Loucy (cell line): ENCODE results near the gene SCAP.

ENCODE experiments used
- H2AFZ ChIP-seq: fragments of 200-600 bp; sonication (generic); 2 replicates; pipeline ENCODE4 v1.6.0; 2016; ENCODE audit warnings: antibody characterized with exemption, mild to moderate bottlenecking, low read length, moderate library complexity
- H3F3A ChIP-seq: fragments of 200-600 bp; 2 replicates; pipeline ENCODE4 v1.6.0; 2016; ENCODE audit warnings: antibody characterized with exemption, low read depth, mild to moderate bottlenecking
- H3K27me3 ChIP-seq: fragments of 200-600 bp; sonication (generic); 2 replicates; pipeline ENCODE4 v1.6.1; 2014; ENCODE audit warnings: low read length, mild to moderate bottlenecking; ENCODE audit not compliant: insufficient read depth, poor library complexity, severe bottlenecking
- H3K36me3 ChIP-seq: fragments of 200-600 bp; sonication (generic); 2 replicates; pipeline ENCODE4 v1.6.1; 2016; ENCODE audit warnings: low read length; ENCODE audit not compliant: insufficient read depth
- H3K4me1 ChIP-seq: fragments of 200-600 bp; sonication (generic); 2 replicates; pipeline ENCODE4 v1.5.1; 2014; ENCODE audit warnings: low read length, mild to moderate bottlenecking; ENCODE audit not compliant: insufficient read depth, poor library complexity, severe bottlenecking
- H3K4me2 ChIP-seq: fragments of 200-600 bp; sonication (generic); 2 replicates; pipeline ENCODE4 v1.6.0; 2014; ENCODE audit warnings: antibody characterized with exemption, low read length, low read depth, mild to moderate bottlenecking; ENCODE audit not compliant: poor library complexity, severe bottlenecking
- H3K4me3 ChIP-seq: fragments of 200-600 bp; sonication (generic); 2 replicates; pipeline ENCODE4 v1.5.1; 2014; ENCODE audit warnings: low read length, mild to moderate bottlenecking, mixed read lengths; ENCODE audit not compliant: poor library complexity, severe bottlenecking
- H3K79me2 ChIP-seq: fragments of 200-600 bp; sonication (generic); 2 replicates; pipeline ENCODE4 v1.6.1; 2014; ENCODE audit warnings: low read length; ENCODE audit not compliant: insufficient read depth
- H3K9ac ChIP-seq: fragments of 200-600 bp; sonication (generic); 2 replicates; pipeline ENCODE4 v1.6.0; 2014; ENCODE audit warnings: mild to moderate bottlenecking, low read depth, low read length, moderate library complexity; ENCODE audit not compliant: poor library complexity, severe bottlenecking
- H3K9me2 ChIP-seq: fragments of 200-600 bp; sonication (generic); replicated peaks from 2 replicates; pipeline ENCODE4 v1.6.1; 2016; ENCODE audit warnings: low read depth, low read length, mixed read lengths
- H3K9me3 ChIP-seq: fragments of 200-600 bp; sonication (generic); 2 replicates; pipeline ENCODE4 v1.6.1; 2014; ENCODE audit warnings: mild to moderate bottlenecking, antibody characterized with exemption, low read length, low read depth; ENCODE audit not compliant: insufficient read depth
- H4K20me1 ChIP-seq: fragments of 200-600 bp; sonication (generic); 2 replicates; pipeline ENCODE4 v1.6.0; 2014; ENCODE audit warnings: antibody characterized with exemption, low read length, mild to moderate bottlenecking; ENCODE audit not compliant: insufficient read depth, poor library complexity, severe bottlenecking
- CTCF ChIP-seq: fragments of 200-600 bp; sonication (generic); conservative IDR thresholded peaks from 2 replicates; pipeline ENCODE4 v1.5.1; 2014; ENCODE audit warnings: mild to moderate bottlenecking, antibody characterized with exemption, low read length
- EZH2phosphoT487 ChIP-seq: fragments of 200-600 bp; IDR thresholded peaks from 2 replicates; pipeline ENCODE4 v1.6.1; 2018; ENCODE audit warnings: antibody characterized with exemption, mild to moderate bottlenecking, moderate library complexity, borderline replicate concordance

SCAP gene

GRCh38 chr3:47385007-47385406, 90.7 kb downstream of the SCAP start:
- H3K4me2 ChIP-seq = peak overlapping the region; percentile 51
- no peaks in the 10 kb centered on the region for H3F3A ChIP-seq
- H3K79me2 ChIP-seq = peaks cover 88% of the 10 kb centered on the region
- H3K27me3 ChIP-seq = no peaks in the 10 kb centered on the region
- no peak overlapping the region for H3K9ac ChIP-seq
- TF ChIP-seq CTCF (no peak), EZH2phosphoT487 (no peak)
- H3K36me3 ChIP-seq = peaks cover 10% of the 10 kb centered on the region; the same call in 1 of the 2 replicates
- no peak overlapping the region for H3K4me3 ChIP-seq
- no peaks in the 10 kb centered on the region for H3K9me3 ChIP-seq
- peaks cover 41% of the 10 kb centered on the region for H4K20me1 ChIP-seq
- peaks cover 27% of the 10 kb centered on the region for H3K4me1 ChIP-seq
- no peaks in the 10 kb centered on the region for H3K9me2 ChIP-seq
- no peak overlapping the region for H2AFZ ChIP-seq

GRCh38 chr3:47384425-47384824, 91.3 kb downstream of the SCAP start:
- H3K4me2 ChIP-seq = no peak overlapping the region
- peaks cover 33% of the 10 kb centered on the region for H3K4me1 ChIP-seq
- peaks cover 41% of the 10 kb centered on the region for H4K20me1 ChIP-seq
- no peak overlapping the region for H3K4me3 ChIP-seq
- TF ChIP-seq CTCF = no peak
- H3K9me2 ChIP-seq = no peaks in the 10 kb centered on the region
- H3K9me3 ChIP-seq = no peaks in the 10 kb centered on the region
- peaks cover 10% of the 10 kb centered on the region; the same call in 1 of the 2 replicates for H3K36me3 ChIP-seq
- no peaks in the 10 kb centered on the region for H3K27me3 ChIP-seq
- no peaks in the 10 kb centered on the region for H3F3A ChIP-seq
- no peak overlapping the region for H3K9ac ChIP-seq
- peaks cover 89% of the 10 kb centered on the region for H3K79me2 ChIP-seq
- H2AFZ ChIP-seq = no peak overlapping the region

GRCh38 chr3:47381317-47382157, 94.2 kb downstream of the SCAP start:
- no peaks in the 10 kb centered on the region for H3K27me3 ChIP-seq
- peaks cover 71% of the 10 kb centered on the region for H3K79me2 ChIP-seq
- TF ChIP-seq EZH2phosphoT487 = no peak
- TF ChIP-seq CTCF = no peak; the same call in 1 of the 2 replicates
- H3K9me2 ChIP-seq = no peaks in the 10 kb centered on the region
- peak overlapping the region; percentile 84 for H3K4me3 ChIP-seq
- no peaks in the 10 kb centered on the region for H3K36me3 ChIP-seq
- H3F3A ChIP-seq = no peaks in the 10 kb centered on the region
- peak overlapping the region; percentile 87 for H3K9ac ChIP-seq
- H3K4me1 ChIP-seq = peaks cover 37% of the 10 kb centered on the region
- H3K9me3 ChIP-seq = no peaks in the 10 kb centered on the region
- H3K4me2 ChIP-seq = peak overlapping the region; percentile 98
- peak overlapping the region; percentile 81 for H2AFZ ChIP-seq
- H4K20me1 ChIP-seq = peaks cover 35% of the 10 kb centered on the region
